ENCODE results near the gene SPG7.

GRCh38 chr16:89476379-89476778 lies 31.8 kb upstream of the SPG7 start:
- TF ChIP-seq POLR2A (IDR thresholded peaks at IDR 0.05), result no peak
- TF ChIP-seq, protein P1, sequence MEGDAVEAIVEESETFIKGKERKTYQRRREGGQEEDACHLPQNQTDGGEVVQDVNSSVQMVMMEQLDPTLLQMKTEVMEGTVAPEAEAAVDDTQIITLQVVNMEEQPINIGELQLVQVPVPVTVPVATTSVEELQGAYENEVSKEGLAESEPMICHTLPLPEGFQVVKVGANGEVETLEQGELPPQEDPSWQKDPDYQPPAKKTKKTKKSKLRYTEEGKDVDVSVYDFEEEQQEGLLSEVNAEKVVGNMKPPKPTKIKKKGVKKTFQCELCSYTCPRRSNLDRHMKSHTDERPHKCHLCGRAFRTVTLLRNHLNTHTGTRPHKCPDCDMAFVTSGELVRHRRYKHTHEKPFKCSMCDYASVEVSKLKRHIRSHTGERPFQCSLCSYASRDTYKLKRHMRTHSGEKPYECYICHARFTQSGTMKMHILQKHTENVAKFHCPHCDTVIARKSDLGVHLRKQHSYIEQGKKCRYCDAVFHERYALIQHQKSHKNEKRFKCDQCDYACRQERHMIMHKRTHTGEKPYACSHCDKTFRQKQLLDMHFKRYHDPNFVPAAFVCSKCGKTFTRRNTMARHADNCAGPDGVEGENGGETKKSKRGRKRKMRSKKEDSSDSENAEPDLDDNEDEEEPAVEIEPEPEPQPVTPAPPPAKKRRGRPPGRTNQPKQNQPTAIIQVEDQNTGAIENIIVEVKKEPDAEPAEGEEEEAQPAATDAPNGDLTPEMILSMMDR (IDR thresholded peaks at IDR 0.05), result no peak
